Measurements from ENCODE around the gene ANGPT4.

ANGPT4 gene

GRCh38 chr20:951384-952169 is 35.4 kb upstream of the ANGPT4 start:
- TF ChIP-seq ZNF274 (IDR thresholded peaks at IDR 0.05; ENCODE audit: low read depth, low read length), result no peak
- H3K4me3 ChIP-seq (ENCODE audit: low read length), result no peak overlapping the region

GRCh38 chr20:949717-950116 is 33.6 kb upstream of the ANGPT4 start:
- TF ChIP-seq ZNF274 (IDR thresholded peaks at IDR 0.05; ENCODE audit: low read depth, low read length), result no peak
- no peak overlapping the region for H3K4me3 ChIP-seq (ENCODE audit: low read length)

- H3K4me3 ChIP-seq (ENCODE audit: low read length), result no peak overlapping the region
- TF ChIP-seq ZNF274 (IDR thresholded peaks at IDR 0.05; ENCODE audit: low read depth, low read length), result no peak
These were observed 30.7 kb upstream of the ANGPT4 start for GRCh38 chr20:946826-947225.

- H3K4me3 ChIP-seq (ENCODE audit: low read length), result no peak overlapping the region
- TF ChIP-seq ZNF274 (IDR thresholded peaks at IDR 0.05; ENCODE audit: low read depth, low read length), result no peak
These were observed 29.7 kb upstream of the ANGPT4 start for GRCh38 chr20:945841-946240.

GRCh38 chr20:944774-945410 is 28.8 kb upstream of the ANGPT4 start:
- TF ChIP-seq ZNF274 (IDR thresholded peaks at IDR 0.05; ENCODE audit: low read depth, low read length), result no peak
- no peak overlapping the region for H3K4me3 ChIP-seq (ENCODE audit: low read length)

- no peak overlapping the region for H3K4me3 ChIP-seq (ENCODE audit: low read length)
- no peak for TF ChIP-seq ZNF274 (IDR thresholded peaks at IDR 0.05; ENCODE audit: low read depth, low read length)
These were observed 28.0 kb upstream of the ANGPT4 start for GRCh38 chr20:944148-944547.

GRCh38 chr20:942611-943010 is 26.5 kb upstream of the ANGPT4 start:
- TF ChIP-seq ZNF274 (IDR thresholded peaks at IDR 0.05; ENCODE audit: low read depth, low read length), result no peak
- H3K4me3 ChIP-seq (ENCODE audit: low read length), result no peak overlapping the region

GRCh38 chr20:940926-941325 is 24.8 kb upstream of the ANGPT4 start:
- H3K4me3 ChIP-seq (ENCODE audit: low read length), result no peak overlapping the region
- no peak for TF ChIP-seq ZNF274 (IDR thresholded peaks at IDR 0.05; ENCODE audit: low read depth, low read length)

GRCh38 chr20:939606-940005 is 23.5 kb upstream of the ANGPT4 start:
- no peak overlapping the region for H3K4me3 ChIP-seq (ENCODE audit: low read length)
- TF ChIP-seq ZNF274 (IDR thresholded peaks at IDR 0.05; ENCODE audit: low read depth, low read length), result no peak

GRCh38 chr20:934186-934840 is 18.2 kb upstream of the ANGPT4 start:
- TF ChIP-seq ZNF274 (IDR thresholded peaks at IDR 0.05; ENCODE audit: low read depth, low read length), result no peak
- no peak overlapping the region for H3K4me3 ChIP-seq (ENCODE audit: low read length)

- H3K4me3 ChIP-seq (ENCODE audit: low read length), result no peak overlapping the region
- no peak for TF ChIP-seq ZNF274 (IDR thresholded peaks at IDR 0.05; ENCODE audit: low read depth, low read length)
These were observed 16.9 kb upstream of the ANGPT4 start for GRCh38 chr20:933029-933428.

GRCh38 chr20:931401-931800 is 15.3 kb upstream of the ANGPT4 start:
- H3K4me3 ChIP-seq (ENCODE audit: low read length), result no peak overlapping the region
- TF ChIP-seq ZNF274 (IDR thresholded peaks at IDR 0.05; ENCODE audit: low read depth, low read length), result no peak

GRCh38 chr20:926670-927069 is 10.5 kb upstream of the ANGPT4 start:
- no peak overlapping the region for H3K4me3 ChIP-seq (ENCODE audit: low read length)
- no peak for TF ChIP-seq ZNF274 (IDR thresholded peaks at IDR 0.05; ENCODE audit: low read depth, low read length)

- no peak for TF ChIP-seq ZNF274 (IDR thresholded peaks at IDR 0.05; ENCODE audit: low read depth, low read length)
- no peak overlapping the region for H3K4me3 ChIP-seq (ENCODE audit: low read length)
These were observed 9.4 kb upstream of the ANGPT4 start for GRCh38 chr20:925516-925915.

GRCh38 chr20:924639-925038 is 8.5 kb upstream of the ANGPT4 start:
- no peak for TF ChIP-seq ZNF274 (IDR thresholded peaks at IDR 0.05; ENCODE audit: low read depth, low read length)
- no peak overlapping the region for H3K4me3 ChIP-seq (ENCODE audit: low read length)
